HEK293T (cell line): Measurements from ENCODE around the gene KCNQ1OT1.

Experiments
- ARNT ChIP-seq: fragments of 450-650 bp; IDR thresholded peaks from 2 replicates; pipeline ENCODE4 v1.6.1; 2017; ENCODE audit warnings: mild to moderate bottlenecking
- BHLHE40 ChIP-seq: fragments of 450-650 bp; IDR thresholded peaks from 2 replicates; pipeline ENCODE4 v1.6.1; 2016; ENCODE audit warnings: mild to moderate bottlenecking, moderate library complexity, borderline replicate concordance
- CTBP1 ChIP-seq: fragments of 450-650 bp; IDR thresholded peaks from 2 replicates; pipeline ENCODE4 v1.6.1; 2016; ENCODE audit warnings: borderline replicate concordance
- ELF4 ChIP-seq: fragments of 450-650 bp; IDR thresholded peaks from 2 replicates; pipeline ENCODE4 v1.6.1; 2017; ENCODE audit warnings: antibody characterized with exemption
- FOXA1 ChIP-seq: fragments of 450-650 bp; IDR thresholded peaks from 2 replicates; pipeline ENCODE4 v1.6.1; 2016; ENCODE audit warnings: mild to moderate bottlenecking
- L3MBTL2 ChIP-seq: fragments of 450-650 bp; conservative IDR thresholded peaks from 2 replicates; pipeline ENCODE4 v1.6.1; 2016; ENCODE audit warnings: mild to moderate bottlenecking
- PKNOX1 ChIP-seq: fragments of 450-650 bp; IDR thresholded peaks from 2 replicates; pipeline ENCODE4 v1.6.1; 2016
- SP1 ChIP-seq: fragments of 450-650 bp; IDR thresholded peaks from 2 replicates; pipeline ENCODE4 v1.6.1; 2017

GRCh38 chr11:2674658-2675131 lies 25.1 kb downstream of the KCNQ1OT1 start:
- TF ChIP-seq BHLHE40 (no peak), ELF4 (no peak), FOXA1 (no peak), ARNT (no peak), CTBP1 (no peak), PKNOX1 (no peak), L3MBTL2 (no peak), SP1 (no peak)
